GM21447 (cell line): ENCODE data around the gene PDE4B.
"Not testable (repeated sequence)": the region's sequence is repeated elsewhere in the genome, so short reads cannot be mapped to it uniquely, and the experiment has no call there.

Experiments
- ATAC-seq: cut with Tn5 transposase; IDR thresholded peaks from one replicate; pipeline ENCODE4 v1.9.1; 2021; ENCODE audit not compliant: unreplicated experiment

PDE4B gene

DNA sequence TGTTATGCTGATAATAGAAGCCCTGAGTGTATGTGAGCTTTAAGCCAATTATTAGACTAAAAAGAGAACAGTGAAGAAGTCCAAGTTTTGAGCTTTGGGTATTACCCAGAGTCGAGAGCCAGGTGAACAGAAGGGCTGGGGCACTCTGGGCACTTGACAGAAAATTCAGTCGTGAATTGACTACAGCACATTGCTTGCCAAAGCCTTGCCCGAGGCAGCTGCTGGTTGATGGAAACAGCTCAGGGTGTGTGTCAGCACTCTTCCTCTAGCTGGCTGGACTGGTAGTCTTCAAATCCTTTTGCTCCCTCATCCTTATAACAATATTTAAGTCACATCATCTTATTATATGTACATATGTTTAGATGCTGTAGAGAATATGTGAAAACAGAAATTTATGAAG is 21.3 kb downstream of the PDE4B start:
- ATAC-seq = no peak

- no peak for ATAC-seq
Observed at GRCh38 chr1:65814752-65815151, 22.1 kb downstream of the PDE4B start.

GRCh38 chr1:65817891-65818290 is 25.2 kb downstream of the PDE4B start:
- ATAC-seq = no peak

GRCh38 chr1:65818966-65819365 is 26.3 kb downstream of the PDE4B start:
- ATAC-seq = no peak

- ATAC-seq = no peak
Observed at GRCh38 chr1:65820983-65821382, 28.3 kb downstream of the PDE4B start.

DNA sequence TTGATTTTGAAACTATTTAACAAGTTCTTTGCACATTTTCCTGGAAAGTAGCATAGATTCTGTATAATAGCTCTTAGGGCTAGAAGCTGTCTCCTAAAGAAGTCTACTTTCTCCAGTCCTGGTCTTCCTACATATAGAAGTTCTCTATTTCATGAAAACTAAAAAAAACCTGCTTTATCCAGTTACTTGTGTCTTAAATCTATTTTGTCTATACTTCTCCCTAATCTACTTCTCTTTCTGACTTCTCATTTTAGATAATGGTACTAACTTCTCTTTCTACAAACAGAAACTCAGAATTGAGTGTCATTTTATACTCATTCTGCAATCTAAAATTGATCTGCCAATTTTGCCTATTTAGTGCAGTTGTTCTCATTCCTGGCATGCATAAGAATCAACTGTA is 28.7 kb downstream of the PDE4B start:
- no peak for ATAC-seq

- ATAC-seq = no peak
Observed at GRCh38 chr1:65824103-65824502, 31.4 kb downstream of the PDE4B start.

DNA sequence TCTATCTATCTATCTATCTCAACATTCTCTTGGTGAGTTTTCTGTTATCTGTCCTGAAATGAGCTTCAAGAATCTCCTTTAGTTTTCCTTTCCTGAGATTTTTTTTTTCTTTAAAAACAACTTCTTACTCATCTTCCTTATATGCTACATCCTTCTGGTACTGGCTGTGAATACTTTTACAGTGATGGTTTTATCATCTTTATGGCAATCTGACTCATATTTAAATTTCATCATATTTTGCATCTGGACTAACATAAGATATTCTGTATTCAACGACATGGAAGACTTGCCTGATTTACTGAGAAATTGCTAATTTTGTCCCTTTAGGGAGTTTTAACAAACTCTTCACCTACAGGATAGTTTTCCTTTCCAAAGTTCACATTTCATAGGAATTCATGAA is 33.0 kb downstream of the PDE4B start:
- no peak for ATAC-seq

DNA sequence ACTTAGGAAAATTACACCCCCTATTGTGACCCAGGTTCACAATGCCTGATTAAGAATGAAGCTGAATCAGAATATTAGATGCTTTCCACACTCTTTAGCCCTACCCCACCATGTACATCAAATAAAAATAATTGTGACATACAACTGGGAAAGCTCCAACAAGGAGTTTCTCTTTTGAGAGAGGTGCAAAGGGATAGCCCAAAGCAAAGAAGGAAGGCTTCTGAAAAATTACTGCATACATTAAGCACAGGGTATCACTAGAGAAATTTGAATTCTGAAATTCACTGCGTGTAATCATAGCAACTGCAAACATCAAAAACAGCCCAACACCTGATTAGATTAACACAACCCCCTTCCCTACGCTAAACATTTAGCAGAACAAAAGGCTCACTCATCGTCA is 34.1 kb downstream of the PDE4B start:
- ATAC-seq = no peak

GRCh38 chr1:65827346-65827745 is 34.7 kb downstream of the PDE4B start:
- ATAC-seq = no peak

DNA sequence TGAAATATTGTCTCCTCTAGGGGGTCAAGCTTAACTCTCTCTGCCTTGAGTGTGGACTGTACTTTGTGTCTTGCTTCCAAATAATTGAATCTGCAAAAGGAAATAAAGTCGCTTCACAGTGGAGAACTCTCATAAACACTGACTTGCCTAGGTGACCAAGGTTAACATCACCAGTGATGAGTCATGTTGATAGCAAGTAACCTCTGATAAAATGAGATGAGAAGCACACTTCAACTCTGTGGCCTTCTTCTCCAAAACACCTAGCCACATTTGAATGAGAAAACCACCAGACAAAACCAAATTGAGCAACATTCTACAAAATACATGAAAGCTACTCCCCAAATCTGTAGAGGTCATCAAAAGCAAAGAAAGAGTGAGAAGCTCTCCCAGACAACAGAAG is 37.6 kb downstream of the PDE4B start:
- no peak for ATAC-seq

DNA sequence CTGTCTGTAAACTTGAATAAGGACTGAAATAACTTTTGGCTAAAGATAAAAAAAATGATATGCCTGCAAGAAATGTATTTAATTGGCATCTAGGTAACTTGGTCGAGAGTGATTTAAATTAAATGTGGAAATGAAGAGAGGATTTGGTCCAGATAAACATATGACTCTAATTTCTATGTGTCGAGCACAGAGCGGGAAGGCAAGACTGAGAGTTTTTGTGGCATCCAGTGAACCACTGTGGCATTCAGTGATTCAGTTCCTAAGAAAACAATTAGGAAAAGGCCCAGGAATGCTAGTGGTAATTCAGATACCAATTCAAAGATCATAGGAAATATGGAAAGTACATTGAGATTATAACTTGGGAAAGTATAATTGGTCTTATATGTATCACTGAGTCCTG is 39.6 kb downstream of the PDE4B start:
- no peak for ATAC-seq

GRCh38 chr1:65836686-65837085 is 44.0 kb downstream of the PDE4B start:
- no peak for ATAC-seq

- ATAC-seq = no peak
Observed at GRCh38 chr1:65840683-65841082, 48.0 kb downstream of the PDE4B start.

DNA sequence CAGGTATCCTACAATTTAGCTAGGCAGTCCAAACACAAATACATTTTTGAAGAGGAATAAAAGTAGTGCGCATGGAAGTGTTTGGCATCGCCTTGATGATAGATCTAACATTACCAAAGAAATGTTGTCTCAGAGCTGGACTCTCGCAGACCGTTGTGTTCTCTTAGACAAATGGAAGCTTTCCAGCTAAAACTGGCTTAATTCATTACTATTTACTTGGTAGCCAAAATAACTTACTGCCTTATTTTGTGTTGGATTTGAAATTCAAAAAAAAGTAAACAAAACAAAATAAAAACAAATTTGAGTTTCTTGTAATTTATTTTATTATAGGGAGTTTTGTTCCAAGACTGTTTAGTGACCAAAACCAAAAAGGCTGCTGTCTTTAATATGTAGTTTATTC is 51.6 kb downstream of the PDE4B start:
- ATAC-seq = no peak

- no peak for ATAC-seq
Observed at GRCh38 chr1:65844821-65845534, 52.3 kb downstream of the PDE4B start.

DNA sequence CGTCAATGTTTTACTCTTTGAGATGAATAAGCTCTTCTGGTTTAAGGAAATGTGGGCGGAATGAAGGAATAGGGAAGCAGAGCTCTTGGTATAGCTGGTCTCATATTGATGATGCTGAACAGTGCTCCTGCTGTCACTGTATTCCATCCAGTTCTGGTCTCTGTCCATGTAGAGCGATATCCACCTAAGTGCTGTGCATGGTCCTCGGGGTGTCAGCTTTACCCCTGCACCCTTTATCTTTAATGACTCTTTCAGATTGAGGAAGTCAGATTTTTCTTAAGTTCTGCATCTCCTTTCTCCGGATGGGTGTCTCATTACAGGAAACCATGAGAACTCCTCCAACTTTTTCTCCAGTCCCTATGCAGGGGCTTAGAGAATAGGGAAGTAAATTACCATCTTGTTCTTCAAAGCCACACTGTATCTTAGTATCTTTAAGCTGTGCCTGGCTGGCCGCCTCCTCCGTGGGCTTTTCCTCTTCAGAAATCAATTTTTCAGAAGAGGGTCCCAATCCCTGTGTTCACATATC is 52.9 kb downstream of the PDE4B start:
- no peak for ATAC-seq

DNA sequence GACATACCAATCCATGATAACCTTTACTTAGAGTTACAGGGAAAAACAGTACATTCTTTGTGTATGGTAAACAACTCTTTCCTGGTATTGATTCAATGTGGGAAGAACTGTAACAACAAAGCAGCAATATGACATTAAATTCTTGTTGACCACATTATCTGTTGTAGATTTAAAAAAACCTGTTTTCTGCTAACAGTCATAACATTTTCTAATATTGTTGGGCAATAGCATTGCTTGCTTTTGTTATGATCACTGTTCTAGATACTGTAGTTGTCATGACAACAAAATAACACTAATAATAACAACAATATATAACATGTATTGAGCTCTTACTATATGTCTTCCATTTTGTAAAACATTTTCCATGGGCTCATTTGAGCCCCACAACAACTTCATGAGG is 54.2 kb downstream of the PDE4B start:
- no peak for ATAC-seq

GRCh38 chr1:65850281-65850680 is 57.6 kb downstream of the PDE4B start:
- ATAC-seq = no peak

DNA sequence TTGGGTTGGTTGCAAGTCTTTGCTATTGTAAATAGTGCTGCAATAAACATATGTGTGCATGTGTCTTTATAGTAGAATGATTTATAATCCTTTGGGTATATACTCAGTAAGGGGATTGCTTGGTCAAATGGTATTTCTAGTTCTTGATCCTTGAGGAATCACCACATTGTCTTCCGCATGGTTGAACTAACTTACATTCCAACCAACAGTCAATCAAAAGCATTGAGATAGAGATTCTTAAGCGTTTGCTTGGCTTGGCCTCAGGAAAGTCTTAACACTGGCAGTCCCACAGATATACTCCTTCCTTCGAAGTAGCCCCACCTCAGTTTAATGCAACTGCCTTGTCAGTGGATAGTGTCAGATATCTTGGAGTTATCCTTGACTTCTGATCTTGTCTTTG is 63.9 kb downstream of the PDE4B start:
- not testable (repeated sequence) for ATAC-seq

- no peak for ATAC-seq
Observed at GRCh38 chr1:65866439-65866838, 73.7 kb downstream of the PDE4B start.

GRCh38 chr1:65872301-65872700 is 79.6 kb downstream of the PDE4B start:
- ATAC-seq = no peak

GRCh38 chr1:65878342-65878741 is 85.6 kb downstream of the PDE4B start:
- not testable (repeated sequence) for ATAC-seq
